Jurkat, Clone E6-1 (cell line): ENCODE results near the gene PRICKLE2.
A peak's percentile ranks its signal among the peaks of the same experiment; 100 is the strongest.

Experiments
- DNase-seq: peaks from one replicate; pipeline ENCODE4 v3.0.0-alpha.2; 2011; ENCODE audit warnings: low read depth, low spot score
- H3K4me3 ChIP-seq: 2 replicates; pipeline ENCODE4 v1.5.1; 2011; ENCODE audit warnings: mild to moderate bottlenecking, low read length, control low read depth, moderate library complexity

The PRICKLE2 gene

GRCh38 chr3:64254443-64254842 lies 29.2 kb upstream of the PRICKLE2 start:
- no peak overlapping the region for H3K4me3 ChIP-seq
- DNase-seq: no peak

- no peak for DNase-seq
These were observed 28.4 kb upstream of the PRICKLE2 start for GRCh38 chr3:64253689-64254088.

DNA sequence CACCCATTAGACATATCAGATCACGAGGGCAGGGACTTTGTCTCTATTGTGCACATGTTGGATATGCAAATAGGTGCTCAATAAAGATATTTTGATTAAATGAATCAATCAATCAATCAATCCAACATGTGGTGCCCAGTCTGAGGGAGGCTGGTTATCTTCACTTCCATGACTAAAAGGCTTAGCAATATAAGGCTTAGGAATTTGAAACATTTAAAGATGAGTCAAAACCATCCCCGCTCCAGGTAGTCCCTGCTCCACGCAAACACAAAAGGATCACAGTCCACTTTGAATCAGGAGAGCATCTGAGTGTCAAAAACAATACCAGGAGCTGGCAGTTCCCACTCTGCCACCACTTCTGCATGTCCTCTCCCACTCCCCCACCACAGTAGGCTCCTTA lies 25.8 kb upstream of the PRICKLE2 start:
- no peak overlapping the region for H3K4me3 ChIP-seq
- DNase-seq: no peak

More at GRCh38 chr3:64253689-64254088, 28.4 kb upstream of the PRICKLE2 start:
- H3K4me3 ChIP-seq: no peak overlapping the region

DNA sequence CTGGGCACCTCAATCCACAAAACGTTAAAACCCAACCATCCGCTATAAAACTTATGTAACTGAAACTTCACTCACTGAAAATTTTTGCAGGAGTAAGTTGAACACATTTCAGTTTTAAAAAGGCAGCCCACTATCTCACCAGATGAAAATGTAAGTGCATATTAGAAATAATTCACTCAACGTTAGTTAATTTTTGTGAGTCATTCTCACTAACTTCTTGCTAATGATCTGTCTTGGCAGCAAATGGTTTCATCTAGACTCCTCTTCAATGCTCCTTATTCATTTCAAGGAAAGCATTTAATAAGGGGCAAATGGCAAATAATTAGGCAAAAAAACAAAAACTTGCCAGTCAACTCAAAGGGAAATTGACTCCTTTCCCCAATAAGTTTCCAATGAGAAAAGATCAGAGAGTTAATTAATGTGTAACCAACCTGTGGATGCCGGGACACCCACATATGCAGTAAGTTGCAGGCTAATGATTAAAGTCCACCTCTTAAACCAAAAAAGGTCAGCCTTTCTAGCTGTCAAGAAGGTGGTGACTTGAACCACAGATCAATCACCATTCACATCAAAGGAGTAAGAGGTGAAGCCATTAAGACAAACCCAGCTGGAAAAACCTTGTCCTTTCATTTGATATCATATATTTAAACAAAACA lies 22.9 kb upstream of the PRICKLE2 start:
- no peak for DNase-seq
- no peak overlapping the region for H3K4me3 ChIP-seq

GRCh38 chr3:64244011-64244942 lies 19.0 kb upstream of the PRICKLE2 start:
- DNase-seq: peak; percentile 49
- H3K4me3 ChIP-seq: no peak overlapping the region

GRCh38 chr3:64242435-64242834 lies 17.2 kb upstream of the PRICKLE2 start:
- no peak for DNase-seq

GRCh38 chr3:64240959-64241358 lies 15.7 kb upstream of the PRICKLE2 start:
- no peak overlapping the region for H3K4me3 ChIP-seq
- no peak for DNase-seq

More at GRCh38 chr3:64242435-64242834, 17.2 kb upstream of the PRICKLE2 start:
- H3K4me3 ChIP-seq: no peak overlapping the region

GRCh38 chr3:64240396-64240795 lies 15.1 kb upstream of the PRICKLE2 start:
- no peak overlapping the region for H3K4me3 ChIP-seq
- DNase-seq: no peak

- no peak for DNase-seq
These were observed 14.6 kb upstream of the PRICKLE2 start for GRCh38 chr3:64239841-64240240.

DNA sequence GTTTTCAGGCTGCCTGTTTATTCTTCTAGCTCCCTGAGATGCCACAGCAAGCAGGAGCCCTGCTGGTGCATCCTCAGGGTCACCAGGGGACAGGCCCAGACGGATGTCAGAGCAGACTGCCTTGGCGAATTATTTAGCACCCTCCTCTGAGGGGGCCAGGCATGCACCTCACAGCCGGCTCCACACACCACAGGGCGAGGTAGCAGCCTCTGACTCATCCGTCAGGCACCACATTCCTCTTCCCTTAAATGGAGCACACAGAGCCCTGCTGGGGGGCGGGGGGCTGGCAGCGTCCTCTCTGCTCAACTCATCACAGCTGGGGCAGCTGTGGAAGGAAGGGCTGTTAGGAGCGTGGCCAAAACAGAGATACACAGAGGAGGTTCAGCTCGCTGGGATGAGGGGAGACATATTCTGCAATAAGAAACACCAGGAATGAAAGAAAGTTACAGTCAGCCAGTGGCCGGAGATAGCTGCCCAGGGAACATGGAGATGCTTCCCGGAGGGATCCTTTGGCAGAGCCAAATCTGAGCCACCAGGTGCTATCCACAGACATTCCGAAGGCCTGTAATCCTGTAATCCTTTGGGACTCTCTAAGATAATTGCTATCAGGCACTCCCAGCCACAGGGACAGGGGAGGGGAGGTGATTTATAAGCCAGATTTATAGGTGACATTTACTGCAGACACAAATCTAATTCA lies 13.9 kb upstream of the PRICKLE2 start:
- DNase-seq: no peak
- no peak overlapping the region for H3K4me3 ChIP-seq

More at GRCh38 chr3:64239841-64240240, 14.6 kb upstream of the PRICKLE2 start:
- H3K4me3 ChIP-seq: no peak overlapping the region

GRCh38 chr3:64237083-64237482 lies 11.8 kb upstream of the PRICKLE2 start:
- no peak overlapping the region for H3K4me3 ChIP-seq
- DNase-seq: no peak

- H3K4me3 ChIP-seq: no peak overlapping the region
- no peak for DNase-seq
These were observed 10.3 kb upstream of the PRICKLE2 start for GRCh38 chr3:64235605-64236004.

- no peak overlapping the region for H3K4me3 ChIP-seq
- DNase-seq: no peak
These were observed 9.3 kb upstream of the PRICKLE2 start for GRCh38 chr3:64234571-64234970.

DNA sequence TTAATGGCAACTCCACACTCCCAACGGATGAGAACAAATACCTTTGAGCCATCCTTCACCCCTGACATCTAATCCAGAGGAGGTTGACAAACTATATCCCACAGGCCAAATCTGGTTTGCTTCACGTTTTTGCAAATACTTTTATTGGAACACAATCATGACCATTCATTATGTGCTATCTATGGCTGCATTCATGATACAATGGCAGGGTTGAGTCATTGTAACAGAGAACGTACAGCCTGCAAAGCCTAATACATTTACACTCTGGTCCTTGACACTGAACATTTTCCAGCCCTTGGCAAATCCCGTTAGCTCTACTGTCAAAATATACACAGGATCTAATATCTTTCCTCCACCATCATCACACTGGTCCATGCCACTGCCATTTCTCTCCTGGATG lies 7.6 kb upstream of the PRICKLE2 start:
- no peak for DNase-seq
- no peak overlapping the region for H3K4me3 ChIP-seq

- DNase-seq: no peak
- H3K4me3 ChIP-seq: no peak overlapping the region
These were observed 4.6 kb upstream of the PRICKLE2 start for GRCh38 chr3:64229903-64230302.

DNA sequence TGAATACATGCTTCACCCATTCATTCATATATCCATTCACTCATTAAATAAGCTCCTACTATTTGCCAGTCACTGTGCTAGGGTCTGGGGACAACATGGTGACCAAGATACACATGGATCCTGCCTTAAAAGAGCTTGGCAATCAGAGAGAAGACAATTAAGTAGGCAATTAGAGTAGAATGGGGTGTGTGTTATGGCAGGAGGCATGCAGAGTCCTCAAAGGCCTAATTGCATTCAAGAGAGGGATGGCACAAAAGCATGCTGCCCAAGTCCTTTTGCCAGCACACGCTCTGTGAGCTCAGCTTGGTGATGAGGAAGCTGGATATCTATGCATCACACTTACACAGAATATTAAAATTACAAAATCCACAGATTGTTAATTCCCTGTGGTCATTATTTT lies 2.8 kb upstream of the PRICKLE2 start:
- DNase-seq: no peak
- no peak overlapping the region for H3K4me3 ChIP-seq

- H3K4me3 ChIP-seq: no peak overlapping the region
- DNase-seq: no peak
These were observed 1.5 kb upstream of the PRICKLE2 start for GRCh38 chr3:64226730-64227129.

- no peak for DNase-seq
These were observed 631 bp upstream of the PRICKLE2 start for GRCh38 chr3:64225695-64226499.

More at GRCh38 chr3:64225695-64226499, 631 bp upstream of the PRICKLE2 start:
- H3K4me3 ChIP-seq: no peak overlapping the region
